CD14-positive monocyte (primary cell): ENCODE data around the gene HSPB1. TPM values are rescaled to one million over a fixed set of nuclear protein-coding genes. Genes with fewer than 3 reads are reported as not detected.

Source experiments
- DNase-seq, 3 donors: peaks; one replicate each; pipeline ENCODE4 v3.0.0-alpha.2; 2011 to 2022
- H2AFZ ChIP-seq: 2 replicates; pipeline ENCODE4 v1.6.0; 2012; ENCODE audit warnings: mild to moderate bottlenecking, low read depth, low read length, inconsistent platforms; ENCODE audit not compliant: insufficient read depth, poor library complexity, severe bottlenecking
- H3K27ac ChIP-seq, 2 donors: 1 replicate in 1 of 2; 2 replicates in 1 of 2; pipeline ENCODE4 v1.5.1; 2012 to 2013; ENCODE audit warnings: low read length in 2 of 2, control low read depth in 1 of 2, inconsistent platforms in 1 of 2, low read depth in 1 of 2, mild to moderate bottlenecking in 1 of 2
- H3K27me3 ChIP-seq, 2 donors: one replicate each; pipeline versions ENCODE4 v1.6.0 to v1.6.1; 2011 to 2013; ENCODE audit warnings: low read length in 2 of 2; ENCODE audit not compliant: control insufficient read depth in 2 of 2, insufficient read depth in 2 of 2
- H3K36me3 ChIP-seq, 2 donors: replicated peaks in 1 of 2; 1 replicate in 1 of 2; 2 replicates in 1 of 2; pipeline versions ENCODE4 v1.5.1 to v1.6.1; 2012 to 2013; ENCODE audit warnings: low read length in 2 of 2, control low read depth in 1 of 2, inconsistent platforms in 1 of 2, mild to moderate bottlenecking in 1 of 2; ENCODE audit not compliant: insufficient read depth in 2 of 2, control insufficient read depth in 1 of 2
- H3K4me1 ChIP-seq, 2 donors: 1 replicate in 1 of 2; 2 replicates in 1 of 2; pipeline versions ENCODE4 v1.5.1 to v1.6.1; 2012 to 2013; ENCODE audit warnings: low read length in 2 of 2, control low read depth in 1 of 2, inconsistent platforms in 1 of 2, mild to moderate bottlenecking in 1 of 2, moderate library complexity in 1 of 2; ENCODE audit not compliant: insufficient read depth in 2 of 2, control insufficient read depth in 1 of 2
- H3K4me2 ChIP-seq: replicated peaks from 2 replicates; pipeline ENCODE3; 2012; ENCODE audit warnings: low read length, moderate library complexity, mild to moderate bottlenecking; ENCODE audit not compliant: poor library complexity, severe bottlenecking; ENCODE audit errors: extremely low read depth
- H3K4me3 ChIP-seq, 3 experiments: fragments of 200-600 bp in 1 of 3; sonication (generic) in 1 of 3; replicated peaks in 1 of 3; 1 replicate in 2 of 3; 2 replicates in 1 of 3; pipeline ENCODE4 v1.5.1; 2011 to 2013; ENCODE audit warnings: low read length in 3 of 3, mild to moderate bottlenecking in 3 of 3, control low read depth in 2 of 3, low read depth in 2 of 3, inconsistent platforms in 1 of 3, moderate library complexity in 1 of 3
- H3K79me2 ChIP-seq: 2 replicates; pipeline ENCODE4 v1.6.0; 2012; ENCODE audit warnings: mild to moderate bottlenecking, control low read depth, inconsistent platforms, low read length, moderate library complexity; ENCODE audit not compliant: insufficient read depth
- H3K9ac ChIP-seq: 2 replicates; pipeline ENCODE4 v1.6.0; 2017; ENCODE audit warnings: low read length, mild to moderate bottlenecking; ENCODE audit not compliant: insufficient read depth, poor library complexity, severe bottlenecking
- H3K9me3 ChIP-seq, 2 donors: replicated peaks in 1 of 2; 1 replicate in 1 of 2; 2 replicates in 1 of 2; pipeline versions ENCODE4 v1.5.1 to v1.6.1; 2012 to 2013; ENCODE audit warnings: low read length in 2 of 2, control low read depth in 1 of 2; ENCODE audit not compliant: control insufficient read depth in 1 of 2, insufficient read depth in 1 of 2
- H4K20me1 ChIP-seq: 2 replicates; pipeline ENCODE4 v1.6.0; 2012; ENCODE audit warnings: mild to moderate bottlenecking, low read length, control low read depth, moderate library complexity; ENCODE audit not compliant: insufficient read depth
- H3K27ac Mint-ChIP-seq, 7 donors: one replicate each; pipeline ENCODE4 v1.8.0; 2020; ENCODE audit warnings: mild to moderate bottlenecking in 7 of 7, mixed read lengths in 7 of 7, moderate library complexity in 6 of 7, inconsistent platforms in 2 of 7
- H3K27me3 Mint-ChIP-seq, 3 donors: one replicate each; pipeline ENCODE4 v1.8.0; 2021 to 2022; ENCODE audit warnings: low read depth in 3 of 3, mild to moderate bottlenecking in 3 of 3, mixed read lengths in 3 of 3, moderate library complexity in 3 of 3, inconsistent platforms in 1 of 3
- H3K36me3 Mint-ChIP-seq, 2 donors: one replicate each; pipeline ENCODE4 v1.8.0; 2020; ENCODE audit warnings: mixed read lengths in 2 of 2, inconsistent platforms in 1 of 2, mild to moderate bottlenecking in 1 of 2
- H3K4me1 Mint-ChIP-seq: one replicate; pipeline ENCODE4 v1.8.0; 2020; ENCODE audit warnings: mild to moderate bottlenecking, mixed read lengths
- H3K4me3 Mint-ChIP-seq, 2 donors: one replicate each; pipeline ENCODE4 v1.8.0; 2020; ENCODE audit warnings: mild to moderate bottlenecking in 2 of 2, mixed read lengths in 2 of 2, moderate library complexity in 1 of 2
- H3K9me3 Mint-ChIP-seq, 7 donors: one replicate each; pipeline ENCODE4 v1.8.0; 2020 to 2022; ENCODE audit warnings: mixed read lengths in 7 of 7, mild to moderate bottlenecking in 6 of 7, moderate library complexity in 6 of 7, inconsistent platforms in 2 of 7
- CTCF ChIP-seq: fragments of 200-600 bp; IDR thresholded peaks from one replicate; pipeline ENCODE4 v1.8.0; 2022; ENCODE audit warnings: antibody characterized with exemption, mild to moderate bottlenecking
- WGBS: methylation state at CpG from one replicate; pipeline ENCODE4 v1.1.5; 2013; ENCODE audit warnings: missing lambda C conversion rate; ENCODE audit not compliant: insufficient coverage; 5-methylcytosine and 5-hydroxymethylcytosine counted together
- intact Hi-C, 2 donors: fragments of 100-400 bp; cut with micrococcal nuclease; formaldehyde crosslinking; loops; one replicate each; pipeline versions ENCODE4 v1.15.0 to v1.15.1; 2023
- polyA plus RNA-seq, 3 donors: library from polyadenylated mRNA; depleted of rRNA in 1 of 3; unstranded in 2 of 3; stranded (reverse) in 1 of 3; fragments of 300-500 nt in 2 of 3; fragments of >200 nt in 1 of 3; fragmentation: Illumina TruSeq in 2 of 3; gene quantifications; 1 replicate in 2 of 3; 2 replicates in 1 of 3; pipeline ENCODE4 v1.2.3, GENCODE V29; 2012 to 2021

The HSPB1 gene
- polyA plus RNA-seq, 3 donors = 8.3 to 20.7 (median 8.9) TPM

GRCh38 chr7:76332078-76332477 lies 29.6 kb downstream of the HSPB1 start:
- intact Hi-C loops = no loop called here
- H3K36me3 ChIP-seq = peaks cover 30 to 38% of the 10 kb centered on the region in 2 donors
- WGBS = 21% methylated on average over 5 of the region's 9 CpGs
- H3K4me3 ChIP-seq = no peak overlapping the region
- H3K4me1 Mint-ChIP-seq = peaks cover 69% of the 10 kb centered on the region
- DNase-seq = peak in 1 of 3 donors; percentile 34
- H3K9ac ChIP-seq = no peak overlapping the region
- H3K27me3 Mint-ChIP-seq = no peaks in the 10 kb centered on the region
- no peaks in the 10 kb centered on the region for H3K9me3 ChIP-seq
- H3K27me3 ChIP-seq = no peaks in the 10 kb centered on the region
- peak overlapping the region in 4 of 7 donors; percentile 46 to 72 (median 62) for H3K27ac Mint-ChIP-seq
- H4K20me1 ChIP-seq = peaks cover 99% of the 10 kb centered on the region
- H3K36me3 Mint-ChIP-seq = peaks cover 33 to 55% of the 10 kb centered on the region in 2 donors
- H3K4me3 Mint-ChIP-seq = no peak overlapping the region
- no peaks in the 10 kb centered on the region for H3K9me3 Mint-ChIP-seq
- H3K27ac ChIP-seq = no peak overlapping the region
- peaks cover 25 to 28% of the 10 kb centered on the region in 2 donors for H3K4me1 ChIP-seq
- TF ChIP-seq CTCF = no peak
- H3K79me2 ChIP-seq = peaks cover 100% of the 10 kb centered on the region
- no peak overlapping the region for H3K4me2 ChIP-seq
- H2AFZ ChIP-seq = no peak overlapping the region

- intact Hi-C loops = no loop called here
- no peak overlapping the region for H3K4me3 ChIP-seq
- H3K4me3 Mint-ChIP-seq = peak overlapping the region in 1 of 2 donors; percentile 23
- peak overlapping the region; percentile 24 for H3K4me2 ChIP-seq
- H3K9ac ChIP-seq = no peak overlapping the region
- no peak overlapping the region for H2AFZ ChIP-seq
- TF ChIP-seq CTCF = no peak
- no peaks in the 10 kb centered on the region for H3K27me3 Mint-ChIP-seq
- H3K4me1 Mint-ChIP-seq = peaks cover 68% of the 10 kb centered on the region
- peaks cover 100% of the 10 kb centered on the region for H3K79me2 ChIP-seq
- peak; percentile 27 to 51 (median 39) for DNase-seq
- no peaks in the 10 kb centered on the region for H3K9me3 Mint-ChIP-seq
- H4K20me1 ChIP-seq = peaks cover 100% of the 10 kb centered on the region
- peaks cover 19 to 43% of the 10 kb centered on the region in 2 donors for H3K36me3 ChIP-seq
- peak overlapping the region; percentile 68 to 86 (median 75) for H3K27ac Mint-ChIP-seq
- peak overlapping the region; percentile 42 to 63 for H3K27ac ChIP-seq
- no peaks in the 10 kb centered on the region for H3K9me3 ChIP-seq
- WGBS = 26% methylated on average over 12 of the region's 14 CpGs
- H3K27me3 ChIP-seq = no peaks in the 10 kb centered on the region
- peaks cover 26 to 33% of the 10 kb centered on the region in 2 donors for H3K4me1 ChIP-seq
- peaks cover 28 to 58% of the 10 kb centered on the region in 2 donors for H3K36me3 Mint-ChIP-seq
These were observed 31.1 kb downstream of the HSPB1 start for GRCh38 chr7:76333511-76334101.
